Activated B cell treated with CpG ODN at 0.5 μM for 24 hours (primary cell): ENCODE measurements around the gene RXRA. TPM values are rescaled to one million over a fixed set of nuclear protein-coding genes. Genes with fewer than 3 reads are reported as not detected.

Experiments
- ATAC-seq: fragments of 200-7000 bp; cut with Tn5 transposase; one replicate; pipeline ENCODE4 v1.10.0; 2021; ENCODE audit warnings: low read depth, mild to moderate bottlenecking, moderate library complexity
- CTCF ChIA-PET: fragments of 350-600 bp; sonication (Branson Sonifier 250); formaldehyde crosslinking; loops from one replicate; lab custom pipeline; 2021; ENCODE audit warnings: antibody characterized with exemption; lab: Charles Lee
- POLR2A ChIA-PET: fragments of 350-600 bp; sonication (Branson Sonifier 250); formaldehyde crosslinking; loops from one replicate; lab custom pipeline; 2021; ENCODE audit warnings: antibody characterized with exemption; lab: Charles Lee
- DNase-seq: peaks from one replicate; pipeline ENCODE4 v3.0.0; 2022
- H3K27ac Mint-ChIP-seq: one replicate; pipeline ENCODE4 v1.8.0; 2020; ENCODE audit warnings: mixed read lengths
- H3K27me3 Mint-ChIP-seq: one replicate; pipeline ENCODE4 v1.8.0; 2021; ENCODE audit warnings: mixed read lengths
- H3K36me3 Mint-ChIP-seq: one replicate; pipeline ENCODE4 v1.8.0; 2021; ENCODE audit warnings: low read depth, mixed read lengths
- H3K4me1 Mint-ChIP-seq: one replicate; pipeline ENCODE4 v1.8.0; 2021; ENCODE audit warnings: mixed read lengths
- H3K4me3 Mint-ChIP-seq: one replicate; pipeline ENCODE4 v1.8.0; 2020; ENCODE audit warnings: mild to moderate bottlenecking, mixed read lengths
- H3K9me3 Mint-ChIP-seq: one replicate; pipeline ENCODE4 v1.8.0; 2020; ENCODE audit warnings: mixed read lengths
- intact Hi-C: fragments of 100-400 bp; cut with micrococcal nuclease; formaldehyde crosslinking; loops from one replicate; pipeline ENCODE4 v1.15.1; 2024
- total RNA-seq: library from RNA; stranded (reverse); gene quantifications from 2 replicates; pipeline ENCODE4 v1.2.3, GENCODE V29; 2022
- TF ChIP-seq, protein P1 (sequence below): fragments of 200-600 bp; IDR thresholded peaks from one replicate; pipeline ENCODE4 v1.8.0; 2022; ENCODE audit warnings: antibody characterized with exemption, mild to moderate bottlenecking

RXRA gene
- total RNA-seq, 1 donor from 2014 or later: 5.0 TPM

- H3K4me1 Mint-ChIP-seq: peaks cover 45% of the 10 kb centered on the region
- POLR2A ChIA-PET: no interaction called here
- intact Hi-C loops: no loop called here
These were observed 62.7 kb downstream of the RXRA start for GRCh38 chr9:134388976-134389375.

GRCh38 chr9:134389642-134390041, 63.4 kb downstream of the RXRA start:
- Mint-ChIP-seq H3K4me1 (peaks cover 48% of the 10 kb centered on the region), H3K36me3 (no peaks in the 10 kb centered on the region), H3K4me3 (no peak overlapping the region), H3K27me3 (no peaks in the 10 kb centered on the region), H3K27ac (no peak overlapping the region), H3K9me3 (no peaks in the 10 kb centered on the region)
- POLR2A ChIA-PET: interaction anchor here (1.2 to 1.4 kb wide), 2 partner anchors 9 to 14 kb away, joined by 4 to 7 read pairs; no protein-coding TSS in a partner anchor
- TF ChIP-seq, protein P1, sequence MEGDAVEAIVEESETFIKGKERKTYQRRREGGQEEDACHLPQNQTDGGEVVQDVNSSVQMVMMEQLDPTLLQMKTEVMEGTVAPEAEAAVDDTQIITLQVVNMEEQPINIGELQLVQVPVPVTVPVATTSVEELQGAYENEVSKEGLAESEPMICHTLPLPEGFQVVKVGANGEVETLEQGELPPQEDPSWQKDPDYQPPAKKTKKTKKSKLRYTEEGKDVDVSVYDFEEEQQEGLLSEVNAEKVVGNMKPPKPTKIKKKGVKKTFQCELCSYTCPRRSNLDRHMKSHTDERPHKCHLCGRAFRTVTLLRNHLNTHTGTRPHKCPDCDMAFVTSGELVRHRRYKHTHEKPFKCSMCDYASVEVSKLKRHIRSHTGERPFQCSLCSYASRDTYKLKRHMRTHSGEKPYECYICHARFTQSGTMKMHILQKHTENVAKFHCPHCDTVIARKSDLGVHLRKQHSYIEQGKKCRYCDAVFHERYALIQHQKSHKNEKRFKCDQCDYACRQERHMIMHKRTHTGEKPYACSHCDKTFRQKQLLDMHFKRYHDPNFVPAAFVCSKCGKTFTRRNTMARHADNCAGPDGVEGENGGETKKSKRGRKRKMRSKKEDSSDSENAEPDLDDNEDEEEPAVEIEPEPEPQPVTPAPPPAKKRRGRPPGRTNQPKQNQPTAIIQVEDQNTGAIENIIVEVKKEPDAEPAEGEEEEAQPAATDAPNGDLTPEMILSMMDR: no peak
- CTCF ChIA-PET: no interaction called here
- no peak for ATAC-seq
- intact Hi-C loops: loop anchor here (1.0 to 10.0 kb wide), 5 partner anchors 53 to 365 kb away; partner anchors contain the start of genes BRD3OS, RNU6ATAC and RXRA
- DNase-seq: no peak

More at GRCh38 chr9:134388976-134389375, 62.7 kb downstream of the RXRA start:
- DNase-seq (no peak), ATAC-seq (no peak)
- Mint-ChIP-seq H3K9me3 (no peaks in the 10 kb centered on the region), H3K4me3 (no peak overlapping the region), H3K27ac (no peak overlapping the region), H3K27me3 (no peaks in the 10 kb centered on the region), H3K36me3 (no peaks in the 10 kb centered on the region)
- CTCF ChIA-PET: no interaction called here
- TF ChIP-seq, protein P1: no peak

DNA sequence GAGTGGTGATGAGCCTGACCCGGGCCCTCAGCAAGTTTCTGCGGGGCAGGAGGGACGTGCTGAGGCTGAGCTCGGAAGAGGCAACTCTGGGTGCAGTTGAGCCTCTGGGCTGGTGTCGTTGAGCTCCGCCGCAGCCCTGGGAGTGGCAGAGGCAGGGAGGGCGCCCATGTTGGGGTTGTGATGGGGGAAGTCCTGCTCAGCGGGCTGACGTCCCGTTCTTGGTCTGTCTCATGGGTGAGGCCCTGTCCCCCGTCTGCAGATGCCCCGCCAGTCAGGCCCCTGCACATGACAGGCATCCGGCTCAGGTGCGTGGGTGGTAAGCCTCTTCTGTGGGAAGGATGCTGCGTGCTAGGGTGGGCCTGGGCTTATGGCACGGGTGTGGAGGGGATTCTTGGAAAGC, 64.3 kb downstream of the RXRA start:
- Mint-ChIP-seq H3K27ac (peak overlapping the region; percentile 98), H3K9me3 (no peaks in the 10 kb centered on the region), H3K4me3 (peak overlapping the region; percentile 81), H3K27me3 (no peaks in the 10 kb centered on the region), H3K4me1 (peaks cover 57% of the 10 kb centered on the region), H3K36me3 (no peaks in the 10 kb centered on the region)
- no peak for DNase-seq
- ChIA-PET CTCF (interaction anchor here (0.9 to 1.6 kb wide), 3 partner anchors 9 to 220 kb away, joined by 3 to 5 read pairs (median 3); no protein-coding TSS in a partner anchor), POLR2A (interaction anchor here (0.6 to 3.6 kb wide), 7 partner anchors 9 to 66 kb away, joined by 3 to 27 read pairs (median 4); no protein-coding TSS in a partner anchor)
- TF ChIP-seq, protein P1: no peak
- intact Hi-C loops: loop anchor here (1.0 to 10.0 kb wide), 5 partner anchors 52 to 366 kb away; partner anchors contain the start of genes BRD3OS, RNU6ATAC and RXRA
- peak; percentile 63 for ATAC-seq

GRCh38 chr9:134390947-134391318, 64.7 kb downstream of the RXRA start:
- CTCF ChIA-PET: interaction anchor here (0.9 to 1.6 kb wide), 3 partner anchors 9 to 220 kb away, joined by 3 to 5 read pairs (median 3); no protein-coding TSS in a partner anchor
- intact Hi-C loops: loop anchor here (1.0 to 10.0 kb wide), 6 partner anchors 16 to 366 kb away; partner anchors contain the start of genes BRD3OS, RNU6ATAC and RXRA
- peak; percentile 59 for ATAC-seq

More at GRCh38 chr9:134390947-134391318, 64.7 kb downstream of the RXRA start:
- TF ChIP-seq, protein P1: no peak
- Mint-ChIP-seq H3K36me3 (no peaks in the 10 kb centered on the region), H3K27me3 (no peaks in the 10 kb centered on the region), H3K4me1 (peaks cover 61% of the 10 kb centered on the region), H3K4me3 (peak overlapping the region; percentile 81), H3K27ac (peak overlapping the region; percentile 98), H3K9me3 (no peaks in the 10 kb centered on the region)
- peak; percentile 67 for DNase-seq
- POLR2A ChIA-PET: interaction anchor here (0.6 to 3.6 kb wide), 13 partner anchors 9 to 226 kb away, joined by 3 to 27 read pairs (median 4); partner anchors contain the start of gene RNU6ATAC
